ENCODE measurements around the gene SLU7.

- TF ChIP-seq, protein P1, sequence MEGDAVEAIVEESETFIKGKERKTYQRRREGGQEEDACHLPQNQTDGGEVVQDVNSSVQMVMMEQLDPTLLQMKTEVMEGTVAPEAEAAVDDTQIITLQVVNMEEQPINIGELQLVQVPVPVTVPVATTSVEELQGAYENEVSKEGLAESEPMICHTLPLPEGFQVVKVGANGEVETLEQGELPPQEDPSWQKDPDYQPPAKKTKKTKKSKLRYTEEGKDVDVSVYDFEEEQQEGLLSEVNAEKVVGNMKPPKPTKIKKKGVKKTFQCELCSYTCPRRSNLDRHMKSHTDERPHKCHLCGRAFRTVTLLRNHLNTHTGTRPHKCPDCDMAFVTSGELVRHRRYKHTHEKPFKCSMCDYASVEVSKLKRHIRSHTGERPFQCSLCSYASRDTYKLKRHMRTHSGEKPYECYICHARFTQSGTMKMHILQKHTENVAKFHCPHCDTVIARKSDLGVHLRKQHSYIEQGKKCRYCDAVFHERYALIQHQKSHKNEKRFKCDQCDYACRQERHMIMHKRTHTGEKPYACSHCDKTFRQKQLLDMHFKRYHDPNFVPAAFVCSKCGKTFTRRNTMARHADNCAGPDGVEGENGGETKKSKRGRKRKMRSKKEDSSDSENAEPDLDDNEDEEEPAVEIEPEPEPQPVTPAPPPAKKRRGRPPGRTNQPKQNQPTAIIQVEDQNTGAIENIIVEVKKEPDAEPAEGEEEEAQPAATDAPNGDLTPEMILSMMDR (IDR thresholded peaks at IDR 0.05; ENCODE audit: low read depth, low read length) = no peak
- no peak for TF ChIP-seq EZH2phosphoT487 (IDR thresholded peaks at IDR 0.05; ENCODE audit: low read depth)
These were observed 15.2 kb upstream of the SLU7 start for GRCh38 chr5:160434022-160434531.
